SK-N-SH treated with all-trans-retinoic acid at 6 μM for 48 hours (cell line): ENCODE results near the gene BPHL.
"Not testable (repeated sequence)": the region's sequence is repeated elsewhere in the genome, so short reads cannot be mapped to it uniquely, and the experiment has no call there.

Source experiments
- ATAC-seq: fragments of 200-7000 bp; cut with Tn5 transposase; 3 replicates; pipeline ENCODE4 v1.9.1; 2020; ENCODE audit warnings: mild to moderate bottlenecking, moderate library complexity
- ARNTL ChIP-seq: fragments of 450-650 bp; formaldehyde crosslinking; IDR thresholded peaks from 2 replicates; pipeline ENCODE4 v1.5.0; 2020; ENCODE audit warnings: low read depth, mild to moderate bottlenecking, moderate library complexity, borderline replicate concordance
- CSDC2 ChIP-seq: fragments of 250-450 bp; sonication (Bioruptor Pico); IDR thresholded peaks from 2 replicates; pipeline ENCODE4 v1.5.0; 2020; ENCODE audit warnings: mild to moderate bottlenecking, moderate library complexity
- ESRRG ChIP-seq: fragments of 250-450 bp; sonication (Bioruptor Pico); IDR thresholded peaks from 2 replicates; pipeline ENCODE4 v1.6.1; 2021; ENCODE audit warnings: mild to moderate bottlenecking
- ISL1 ChIP-seq: fragments of 250-450 bp; sonication (Bioruptor Pico); IDR thresholded peaks from 2 replicates; pipeline ENCODE4 v2.1.2; 2022; ENCODE audit warnings: mild to moderate bottlenecking, moderate library complexity
- OSR1 ChIP-seq: fragments of 250-450 bp; sonication (Bioruptor Pico); IDR thresholded peaks from 2 replicates; pipeline ENCODE4 v1.8.0; 2022; ENCODE audit warnings: moderate library complexity, mild to moderate bottlenecking, inconsistent platforms
- PATZ1 ChIP-seq: fragments of 250-450 bp; sonication (Bioruptor Pico); IDR thresholded peaks from 2 replicates; pipeline ENCODE4 v1.8.0; 2020; ENCODE audit warnings: mild to moderate bottlenecking, moderate library complexity, borderline replicate concordance
- PPARA ChIP-seq: fragments of 250-450 bp; sonication (Bioruptor Pico); IDR thresholded peaks from 2 replicates; pipeline ENCODE4 v1.5.0; 2020; ENCODE audit warnings: mild to moderate bottlenecking, borderline replicate concordance
- SNAI2 ChIP-seq: fragments of 250-450 bp; sonication (Bioruptor Pico); IDR thresholded peaks from 2 replicates; pipeline ENCODE4 v1.5.0; 2020; ENCODE audit warnings: mild to moderate bottlenecking, moderate library complexity
- TCF4 ChIP-seq: fragments of 250-450 bp; sonication (Bioruptor Pico); IDR thresholded peaks from 2 replicates; pipeline ENCODE4 v1.8.0; 2021; ENCODE audit warnings: mild to moderate bottlenecking, moderate library complexity, borderline replicate concordance
- TOX ChIP-seq: fragments of 250-450 bp; sonication (Bioruptor Pico); IDR thresholded peaks from 2 replicates; pipeline ENCODE4 v1.8.0; 2021; ENCODE audit warnings: mild to moderate bottlenecking, moderate library complexity, borderline replicate concordance
- TSHZ2 ChIP-seq: fragments of 250-450 bp; sonication (Bioruptor Pico); IDR thresholded peaks from 2 replicates; pipeline ENCODE4 v1.5.0; 2020; ENCODE audit warnings: mild to moderate bottlenecking, moderate library complexity
- ZFP3 ChIP-seq: fragments of 250-450 bp; sonication (Bioruptor Pico); IDR thresholded peaks from 2 replicates; pipeline ENCODE4 v1.5.0; 2020; ENCODE audit warnings: mild to moderate bottlenecking, moderate library complexity
- ZFP30 ChIP-seq: fragments of 450-650 bp; formaldehyde crosslinking; IDR thresholded peaks from 2 replicates; pipeline ENCODE4 v1.5.0; 2022; ENCODE audit warnings: mild to moderate bottlenecking, moderate library complexity
- ZNF565 ChIP-seq: fragments of 450-650 bp; formaldehyde crosslinking; conservative IDR thresholded peaks from 2 replicates; pipeline ENCODE4 v1.5.0; 2020; ENCODE audit warnings: low read depth, mild to moderate bottlenecking, moderate library complexity
- ZNF70 ChIP-seq: fragments of 450-650 bp; formaldehyde crosslinking; IDR thresholded peaks from 2 replicates; pipeline ENCODE4 v1.5.0; 2020; ENCODE audit warnings: mild to moderate bottlenecking, moderate library complexity
- ZNF8 ChIP-seq: fragments of 450-650 bp; formaldehyde crosslinking; IDR thresholded peaks from 2 replicates; pipeline ENCODE4 v1.5.0; 2020; ENCODE audit warnings: mild to moderate bottlenecking, moderate library complexity
- TF ChIP-seq, protein P1 (sequence below): fragments of 250-450 bp; sonication (Bioruptor Pico); IDR thresholded peaks from 2 replicates; pipeline ENCODE4 v1.5.1; 2021; ENCODE audit warnings: mild to moderate bottlenecking, moderate library complexity
- TF ChIP-seq, protein P2 (sequence below): fragments of 250-450 bp; sonication (Bioruptor Pico); IDR thresholded peaks from 2 replicates; pipeline ENCODE4 v1.8.0; 2021; ENCODE audit warnings: low read depth, mild to moderate bottlenecking, moderate library complexity, borderline replicate concordance

The BPHL gene

DNA sequence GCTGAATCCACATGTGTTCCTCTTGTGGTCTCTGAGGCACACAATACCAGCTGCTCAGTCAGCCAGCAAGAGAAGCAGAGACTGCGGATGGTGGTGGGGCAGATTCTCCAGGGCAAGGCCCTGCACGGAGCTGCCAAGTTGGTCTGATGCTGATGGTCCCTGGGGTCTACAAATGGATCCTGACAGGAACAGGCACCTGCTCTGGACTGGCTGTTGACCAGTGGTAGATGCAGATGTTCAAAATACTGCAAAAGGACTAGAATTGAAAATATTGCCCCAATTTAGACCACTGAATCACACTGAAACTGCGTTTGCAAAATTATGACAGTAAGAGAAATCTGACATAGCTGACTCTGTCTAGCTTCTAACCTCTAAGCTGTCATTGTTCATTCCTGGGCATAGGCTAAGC is 68.5 kb downstream of the BPHL start (continued):
- TF ChIP-seq PATZ1 (CRISPR knock-in tag) (no peak), CSDC2 (CRISPR knock-in tag) (no peak), ZNF565 (no peak), OSR1 (CRISPR knock-in tag) (no peak), ARNTL (CRISPR knock-in tag) (no peak)
- TF ChIP-seq, protein P1, sequence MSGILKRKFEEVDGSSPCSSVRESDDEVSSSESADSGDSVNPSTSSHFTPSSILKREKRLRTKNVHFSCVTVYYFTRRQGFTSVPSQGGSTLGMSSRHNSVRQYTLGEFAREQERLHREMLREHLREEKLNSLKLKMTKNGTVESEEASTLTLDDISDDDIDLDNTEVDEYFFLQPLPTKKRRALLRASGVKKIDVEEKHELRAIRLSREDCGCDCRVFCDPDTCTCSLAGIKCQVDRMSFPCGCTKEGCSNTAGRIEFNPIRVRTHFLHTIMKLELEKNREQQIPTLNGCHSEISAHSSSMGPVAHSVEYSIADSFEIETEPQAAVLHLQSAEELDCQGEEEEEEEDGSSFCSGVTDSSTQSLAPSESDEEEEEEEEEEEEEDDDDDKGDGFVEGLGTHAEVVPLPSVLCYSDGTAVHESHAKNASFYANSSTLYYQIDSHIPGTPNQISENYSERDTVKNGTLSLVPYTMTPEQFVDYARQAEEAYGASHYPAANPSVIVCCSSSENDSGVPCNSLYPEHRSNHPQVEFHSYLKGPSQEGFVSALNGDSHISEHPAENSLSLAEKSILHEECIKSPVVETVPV (CRISPR knock-in tag), result no peak
- TF ChIP-seq, protein P2, sequence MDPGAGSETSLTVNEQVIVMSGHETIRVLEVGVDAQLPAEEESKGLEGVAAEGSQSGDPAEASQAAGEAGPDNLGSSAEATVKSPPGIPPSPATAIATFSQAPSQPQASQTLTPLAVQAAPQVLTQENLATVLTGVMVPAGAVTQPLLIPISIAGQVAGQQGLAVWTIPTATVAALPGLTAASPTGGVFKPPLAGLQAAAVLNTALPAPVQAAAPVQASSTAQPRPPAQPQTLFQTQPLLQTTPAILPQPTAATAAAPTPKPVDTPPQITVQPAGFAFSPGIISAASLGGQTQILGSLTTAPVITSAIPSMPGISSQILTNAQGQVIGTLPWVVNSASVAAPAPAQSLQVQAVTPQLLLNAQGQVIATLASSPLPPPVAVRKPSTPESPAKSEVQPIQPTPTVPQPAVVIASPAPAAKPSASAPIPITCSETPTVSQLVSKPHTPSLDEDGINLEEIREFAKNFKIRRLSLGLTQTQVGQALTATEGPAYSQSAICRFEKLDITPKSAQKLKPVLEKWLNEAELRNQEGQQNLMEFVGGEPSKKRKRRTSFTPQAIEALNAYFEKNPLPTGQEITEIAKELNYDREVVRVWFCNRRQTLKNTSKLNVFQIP, result no peak

- no peak for ATAC-seq
- TF ChIP-seq CSDC2 (CRISPR knock-in tag) (no peak), ZFP3 (CRISPR knock-in tag) (no peak), ESRRG (no peak), TCF4 (CRISPR knock-in tag) (no peak), OSR1 (CRISPR knock-in tag) (no peak), PPARA (no peak), SNAI2 (no peak), ZNF70 (CRISPR knock-in tag) (no peak), ZNF565 (no peak), ZNF8 (CRISPR knock-in tag) (no peak), TSHZ2 (no peak), ISL1 (CRISPR knock-in tag) (no peak), ZFP30 (no peak), PATZ1 (CRISPR knock-in tag) (no peak), TOX (CRISPR knock-in tag) (no peak), ARNTL (CRISPR knock-in tag) (no peak)
- TF ChIP-seq, protein P2, result no peak
These were observed 69.8 kb downstream of the BPHL start for GRCh38 chr6:3188262-3188661.

DNA sequence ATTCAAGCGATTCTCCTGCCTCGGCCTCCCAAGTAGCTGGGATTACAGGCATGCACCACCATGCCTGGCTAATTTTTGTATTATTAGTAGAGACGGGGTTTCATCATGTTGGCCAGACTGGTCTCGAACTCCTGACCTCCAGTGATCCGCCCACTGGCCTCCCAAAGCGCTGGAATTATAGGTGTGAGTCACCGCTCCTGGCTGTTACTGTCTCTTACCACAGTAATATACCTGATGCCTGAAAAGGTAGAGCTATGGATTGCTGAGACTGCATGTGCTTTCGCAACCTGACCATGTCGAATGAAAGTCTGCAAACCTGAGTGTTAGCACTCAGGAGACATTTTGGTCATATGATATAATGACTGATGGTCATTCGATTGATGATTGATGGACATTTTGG is 70.7 kb downstream of the BPHL start:
- ATAC-seq, result not testable (repeated sequence)
